ENCODE measurements around the gene TAF3. TPM values are rescaled to one million over a fixed set of nuclear protein-coding genes. Genes with fewer than 3 reads are reported as not detected.

TAF3 gene
- 3.0 TPM for total RNA-seq (2013)
- polyA plus RNA-seq (1 to 10 TPM; 1.6 to 3.9 (median 3.4) TPM), polyA minus RNA-seq (2.4 and 3.2 TPM in 2 replicates), total RNA-seq (4.5 to 16.5 (median 11.4) reads per million in 11 experiments)

- H3K27ac ChIP-seq (ENCODE audit: low read depth in 1 of 2, low read length in 2 of 2): peak within 1 kb of the TSS in 1 of 2 donors; percentile 82
- TF ChIP-seq CTCF (IDR thresholded peaks at IDR 0.05): no peak
- peaks cover 6 to 31% of the 10 kb centered on the region in 2 donors for H3K36me3 ChIP-seq (replicated peaks in 1 of 2; ENCODE audit: control insufficient read depth in 1 of 2, insufficient read depth in 2 of 2, low read length in 2 of 2)
- peak within 1 kb of the TSS; percentile 92 to 99 for H3K4me3 Mint-ChIP-seq
- H3K4me1 Mint-ChIP-seq: peaks cover 29% of the 10 kb centered on the region
- peak within 1 kb of the TSS; percentile 64 to 99 (median 89) for H3K4me3 ChIP-seq (replicated peaks in 1 of 3; ENCODE audit: low read depth in 2 of 3, low read length in 3 of 3)
- no peaks in the 10 kb centered on the region for H3K27me3 ChIP-seq (ENCODE audit: control insufficient read depth in 2 of 2, insufficient read depth in 2 of 2, low read length in 2 of 2)
- H3K27me3 Mint-ChIP-seq (ENCODE audit: low read depth in 3 of 3): peaks cover 2 to 6% (median 4%) of the 10 kb centered on the region in 3 donors
- intact Hi-C loops (cut with micrococcal nuclease): loop anchor here (2.0 kb wide), 2 partner anchors 30 to 32 kb away; partner anchors contain the start of genes ATP5F1C (in 1 of the 2) and KIN (in 1 of the 2)
- under 1% methylated on average over 76 of the region's 77 CpGs for WGBS (ENCODE audit: insufficient coverage)
- peaks cover 5 to 18% of the 10 kb centered on the region in 2 donors for H3K36me3 Mint-ChIP-seq
- peaks cover 37% of the 10 kb centered on the region for H3K79me2 ChIP-seq (ENCODE audit: insufficient read depth, low read length)
- peak within 1 kb of the TSS; percentile 68 to 94 (median 86) for H3K27ac Mint-ChIP-seq
- peak within 1 kb of the TSS; percentile 91 for H3K9ac ChIP-seq (ENCODE audit: insufficient read depth, low read length, poor library complexity, severe bottlenecking)
- peaks cover 20 to 22% of the 10 kb centered on the region in 2 donors for H3K4me1 ChIP-seq (ENCODE audit: control insufficient read depth in 1 of 2, insufficient read depth in 2 of 2, low read length in 2 of 2)
- DNase-seq: peak; percentile 76 to 86 (median 78)
- peak within 1 kb of the TSS; percentile 98 for H2AFZ ChIP-seq (ENCODE audit: insufficient read depth, low read depth, low read length, poor library complexity, severe bottlenecking)
- H3K4me2 ChIP-seq (replicated peaks; ENCODE audit: extremely low read depth, low read length, poor library complexity, severe bottlenecking): peak within 1 kb of the TSS; percentile 95
- no peaks in the 10 kb centered on the region for H3K9me3 ChIP-seq (replicated peaks in 1 of 2; ENCODE audit: control insufficient read depth in 1 of 2, insufficient read depth in 1 of 2, low read length in 2 of 2)
- no peaks in the 10 kb centered on the region for H3K9me3 Mint-ChIP-seq
- no peaks in the 10 kb centered on the region for H4K20me1 ChIP-seq (ENCODE audit: insufficient read depth, low read length)
These were observed at the start of gene TAF3 for GRCh38 chr10:7818295-7819120. Gene TAF3, plus strand, starts transcription at chr10:7818505. Its CDS starts 205 bp downstream, at chr10:7818710.

- Mint-ChIP-seq H3K36me3 (peaks cover 75 to 93% of the 10 kb centered on the region in 2 donors), H3K9me3 (no peaks in the 10 kb centered on the region), H3K4me1 (no peaks in the 10 kb centered on the region), H3K27me3 (ENCODE audit: low read depth in 3 of 3) (peaks cover 0 to 2% (median 0%) of the 10 kb centered on the region in 3 donors), H3K27ac (no peak overlapping the region), H3K4me3 (no peak overlapping the region)
- Histone ChIP-seq H3K9ac (ENCODE audit: insufficient read depth, low read length, poor library complexity, severe bottlenecking) (no peak overlapping the region), H3K4me3 (replicated peaks in 1 of 3; ENCODE audit: low read depth in 2 of 3, low read length in 3 of 3) (no peak overlapping the region), H3K27ac (ENCODE audit: low read depth in 1 of 2, low read length in 2 of 2) (no peak overlapping the region), H3K4me2 (replicated peaks; ENCODE audit: extremely low read depth, low read length, poor library complexity, severe bottlenecking) (no peak overlapping the region), H4K20me1 (ENCODE audit: insufficient read depth, low read length) (peaks cover 5% of the 10 kb centered on the region), H2AFZ (ENCODE audit: insufficient read depth, low read depth, low read length, poor library complexity, severe bottlenecking) (no peak overlapping the region), H3K4me1 (ENCODE audit: control insufficient read depth in 1 of 2, insufficient read depth in 2 of 2, low read length in 2 of 2) (no peaks in the 10 kb centered on the region), H3K9me3 (replicated peaks in 1 of 2; ENCODE audit: control insufficient read depth in 1 of 2, insufficient read depth in 1 of 2, low read length in 2 of 2) (no peaks in the 10 kb centered on the region), H3K27me3 (ENCODE audit: control insufficient read depth in 2 of 2, insufficient read depth in 2 of 2, low read length in 2 of 2) (no peaks in the 10 kb centered on the region), H3K79me2 (ENCODE audit: insufficient read depth, low read length) (no peaks in the 10 kb centered on the region), H3K36me3 (replicated peaks in 1 of 2; ENCODE audit: control insufficient read depth in 1 of 2, insufficient read depth in 2 of 2, low read length in 2 of 2) (peaks cover 86 to 100% of the 10 kb centered on the region in 2 donors)
- no peak for DNase-seq
- no peak for TF ChIP-seq CTCF (IDR thresholded peaks at IDR 0.05)
- WGBS (ENCODE audit: insufficient coverage): 33% methylated on average over 3 of the region's 10 CpGs
- intact Hi-C loops (cut with micrococcal nuclease): no loop called here
These were observed 44.2 kb upstream of the TAF3 start for GRCh38 chr10:7773845-7774801.
